ENCODE measurements around the gene BSDC1.

DNA sequence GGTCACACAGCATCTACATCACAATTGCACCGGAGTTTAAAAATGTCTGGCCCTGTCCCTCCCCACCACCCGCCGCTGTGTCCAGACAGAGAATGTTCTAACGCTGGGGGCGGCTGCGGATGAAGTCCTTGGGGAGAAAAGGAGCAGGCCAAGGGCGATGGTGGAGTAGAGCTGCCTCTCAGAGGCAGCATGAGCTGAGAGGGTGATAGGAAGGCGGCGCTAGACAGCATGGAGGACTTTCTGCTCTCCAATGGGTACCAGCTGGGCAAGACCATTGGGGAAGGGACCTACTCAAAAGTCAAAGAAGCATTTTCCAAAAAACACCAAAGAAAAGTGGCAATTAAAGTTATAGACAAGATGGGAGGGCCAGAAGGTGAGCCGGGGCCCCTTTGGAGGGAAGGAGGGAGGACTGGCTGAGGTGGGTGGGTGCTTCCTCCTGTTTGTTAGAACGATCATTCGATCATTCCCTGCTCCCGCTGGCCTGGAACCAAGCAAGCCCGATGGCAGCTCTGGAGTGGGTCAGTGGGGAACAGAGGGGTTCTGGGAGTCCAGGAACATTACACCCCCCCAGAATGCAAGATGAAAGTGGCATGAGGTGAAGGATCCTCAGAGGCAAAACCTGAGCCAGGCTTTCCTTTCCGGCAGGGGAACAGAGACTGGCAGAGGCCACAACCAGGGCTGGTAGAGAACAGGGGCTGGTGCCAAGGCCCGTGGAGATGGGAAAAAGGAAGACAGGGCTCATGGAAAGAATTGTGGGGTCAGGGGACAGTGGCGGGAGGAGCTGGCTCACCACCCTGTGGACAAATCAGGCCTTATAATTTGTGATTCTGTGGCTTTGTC is 31.5 kb downstream of the BSDC1 start, which contains the start of the genes FAM229A and TSSK3:
- no peak for TF ChIP-seq AFF4 (CRISPR knock-in tag; IDR thresholded peaks at IDR 0.05; ENCODE audit: borderline replicate concordance)
- TF ChIP-seq, protein P1, sequence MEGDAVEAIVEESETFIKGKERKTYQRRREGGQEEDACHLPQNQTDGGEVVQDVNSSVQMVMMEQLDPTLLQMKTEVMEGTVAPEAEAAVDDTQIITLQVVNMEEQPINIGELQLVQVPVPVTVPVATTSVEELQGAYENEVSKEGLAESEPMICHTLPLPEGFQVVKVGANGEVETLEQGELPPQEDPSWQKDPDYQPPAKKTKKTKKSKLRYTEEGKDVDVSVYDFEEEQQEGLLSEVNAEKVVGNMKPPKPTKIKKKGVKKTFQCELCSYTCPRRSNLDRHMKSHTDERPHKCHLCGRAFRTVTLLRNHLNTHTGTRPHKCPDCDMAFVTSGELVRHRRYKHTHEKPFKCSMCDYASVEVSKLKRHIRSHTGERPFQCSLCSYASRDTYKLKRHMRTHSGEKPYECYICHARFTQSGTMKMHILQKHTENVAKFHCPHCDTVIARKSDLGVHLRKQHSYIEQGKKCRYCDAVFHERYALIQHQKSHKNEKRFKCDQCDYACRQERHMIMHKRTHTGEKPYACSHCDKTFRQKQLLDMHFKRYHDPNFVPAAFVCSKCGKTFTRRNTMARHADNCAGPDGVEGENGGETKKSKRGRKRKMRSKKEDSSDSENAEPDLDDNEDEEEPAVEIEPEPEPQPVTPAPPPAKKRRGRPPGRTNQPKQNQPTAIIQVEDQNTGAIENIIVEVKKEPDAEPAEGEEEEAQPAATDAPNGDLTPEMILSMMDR (IDR thresholded peaks at IDR 0.05), result no peak
- TF ChIP-seq KAT7 (CRISPR knock-in tag; IDR thresholded peaks at IDR 0.05; ENCODE audit: borderline replicate concordance), result no peak
- TF ChIP-seq RORB (CRISPR knock-in tag; IDR thresholded peaks at IDR 0.05), result no peak
- TF ChIP-seq STAT6 (CRISPR knock-in tag; conservative IDR thresholded peaks at IDR 0.05; ENCODE audit: low read depth), result no peak
- TF ChIP-seq E2F1 (CRISPR knock-in tag; IDR thresholded peaks at IDR 0.05), result no peak
- TF ChIP-seq, protein P2, sequence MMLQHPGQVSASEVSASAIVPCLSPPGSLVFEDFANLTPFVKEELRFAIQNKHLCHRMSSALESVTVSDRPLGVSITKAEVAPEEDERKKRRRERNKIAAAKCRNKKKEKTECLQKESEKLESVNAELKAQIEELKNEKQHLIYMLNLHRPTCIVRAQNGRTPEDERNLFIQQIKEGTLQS (CRISPR knock-in tag; conservative IDR thresholded peaks at IDR 0.05), result no peak
- no peak for TF ChIP-seq NR1H2 (CRISPR knock-in tag; IDR thresholded peaks at IDR 0.05)
- no peak for TF ChIP-seq IRF1 (CRISPR knock-in tag; IDR thresholded peaks at IDR 0.05)
